ENCODE data around the gene C5orf63. TPM values are rescaled to one million over a fixed set of nuclear protein-coding genes. Genes with fewer than 3 reads are reported as not detected.

Gene C5orf63
- total and polyA plus RNA-seq, 10 of the 15 experiments (the other 5 are each of a cell fraction or from before 2014, with no cell fraction given), result 8.7 to 54.3 (median 11.9) TPM

- TF ChIP-seq IRF3 (IDR thresholded peaks at IDR 0.05) (no peak), TCF7 (IDR thresholded peaks at IDR 0.05; ENCODE audit: borderline replicate concordance) (no peak)
Observed at GRCh38 chr5:127061537-127061936, 11.8 kb downstream of the C5orf63 start (continued).

- DNase-seq (ENCODE audit: low read depth, low spot score) (no peak), ATAC-seq (no peak), FAIRE-seq (no peak)
- intact Hi-C loops (cut with micrococcal nuclease; ENCODE audit: unreplicated experiment), result no loop called here
- no TSS peak for BruUV-seq (replicated peaks)
- no peak overlapping the region for H3K27ac ChIP-seq (ENCODE audit: control insufficient read depth, insufficient read depth)
- H3K4me2 ChIP-seq (ENCODE audit: control insufficient read depth, insufficient read depth), result no peak overlapping the region
- H3K4me3 ChIP-seq, result no peak overlapping the region
- H3K27me3 ChIP-seq (replicated peaks in 1 of 2; ENCODE audit: control insufficient read depth in 2 of 2, insufficient read depth in 2 of 2, low read length in 1 of 2), result no peaks in the 10 kb centered on the region
- in situ Hi-C loops (cut with MboI), result no loop called here
- CTCF ChIA-PET, result interaction anchor here (1.6 kb wide), 1 partner anchor 11 kb away, joined by 4 read pairs; no protein-coding TSS in a partner anchor
- no peaks in the 10 kb centered on the region for H4K20me1 ChIP-seq (ENCODE audit: control insufficient read depth, insufficient read depth)
- RAD21 ChIA-PET (ENCODE audit: unreplicated experiment), result no interaction called here
- peaks cover 0 to 3% of the 10 kb centered on the region in 2 experiments; a peak in 1 of 4 replicates for H3K36me3 ChIP-seq (ENCODE audit: control insufficient read depth in 2 of 2, insufficient read depth in 2 of 2, low read length in 1 of 2)
- H2AFZ ChIP-seq (ENCODE audit: control insufficient read depth, low read depth, low read length), result no peak overlapping the region
- H3K79me2 ChIP-seq (ENCODE audit: control insufficient read depth, insufficient read depth, low read length), result no peaks in the 10 kb centered on the region
- WGBS (ENCODE audit: insufficient coverage, insufficient replicate concordance, low lambda C conversion rate, missing lambda C conversion rate), result 64% methylated on average over 1 of the region's 1 CpG
- H3K9ac ChIP-seq (ENCODE audit: control insufficient read depth, insufficient read depth, low read length), result no peak overlapping the region
- H3K9me3 ChIP-seq (replicated peaks; ENCODE audit: control insufficient read depth, insufficient read depth, low read length), result no peaks in the 10 kb centered on the region; the same call in 1 of the 3 replicates
- POLR2A ChIA-PET, result no interaction called here
- SMC1A ChIA-PET (ENCODE audit: uncharacterized antibody, unreplicated experiment), result interaction anchor here (0.9 to 1.4 kb wide), 3 partner anchors 12 to 26 kb away, joined by 3 to 5 read pairs (median 3); partner anchors contain the start of gene C5orf63
- no peaks in the 10 kb centered on the region for H3K4me1 ChIP-seq (ENCODE audit: control insufficient read depth, insufficient read depth, low read length)
- TF ChIP-seq SMARCA5 (IDR thresholded peaks at IDR 0.05) (no peak), MAX (IDR thresholded peaks at IDR 0.05; ENCODE audit: low read depth, low read length) (no peak), ZBED1 (IDR thresholded peaks at IDR 0.05; ENCODE audit: borderline replicate concordance) (no peak), KDM1A (IDR thresholded peaks at IDR 0.05; ENCODE audit: borderline replicate concordance) (no peak), CEBPZ (IDR thresholded peaks at IDR 0.05; ENCODE audit: low read depth, low read length) (no peak), MLLT1 (IDR thresholded peaks at IDR 0.05) (no peak), CEBPB (IDR thresholded peaks at IDR 0.05; ENCODE audit: borderline replicate concordance in 1 of 2, low read depth in 2 of 2, low read length in 2 of 2) (no peak), NR2F1 (conservative IDR thresholded peaks at IDR 0.05) (no peak), MEF2A (IDR thresholded peaks at IDR 0.05; ENCODE audit: insufficient read depth, low read depth, low read length) (no peak), RFX5 (IDR thresholded peaks at IDR 0.05; ENCODE audit: low read depth, low read length) (no peak), RBBP5 (conservative IDR thresholded peaks at IDR 0.05) (no peak), HDAC2 (IDR thresholded peaks at IDR 0.05) (no peak), MXI1 (IDR thresholded peaks at IDR 0.05; ENCODE audit: low read depth, low read length) (no peak), NFIC (IDR thresholded peaks at IDR 0.05; ENCODE audit: low read depth, low read length) (no peak), TBL1XR1 (IDR thresholded peaks at IDR 0.05; ENCODE audit: low read depth, low read length) (no peak), ZNF207 (IDR thresholded peaks at IDR 0.05; ENCODE audit: borderline replicate concordance) (no peak), JUND (IDR thresholded peaks at IDR 0.05; ENCODE audit: low read depth, low read length) (no peak)
Observed at GRCh38 chr5:127060470-127060985, 12.8 kb downstream of the C5orf63 start.

Data from GM12878 (cell line).